KMS-11 (cell line): Measurements from ENCODE around the gene HIGD2B.
"Not testable (repeated sequence)": the region's sequence is repeated elsewhere in the genome, so short reads cannot be mapped to it uniquely, and the experiment has no call there.

Experiments used
- H2AFZ ChIP-seq: fragments of 200-600 bp; sonication (generic); 2 replicates; pipeline ENCODE4 v1.6.1; 2016; ENCODE audit warnings: antibody characterized with exemption, mixed run types, low read depth
- H3K27ac ChIP-seq: fragments of 200-600 bp; sonication (generic); 2 replicates; pipeline ENCODE4 v1.6.1; 2016; ENCODE audit warnings: mild to moderate bottlenecking, mixed run types
- H3K27me3 ChIP-seq: fragments of 200-600 bp; sonication (generic); 2 replicates; pipeline ENCODE4 v1.6.1; 2017; ENCODE audit warnings: mild to moderate bottlenecking, low read depth, mixed run types, moderate library complexity; ENCODE audit not compliant: insufficient read depth
- H3K36me3 ChIP-seq: fragments of 200-600 bp; sonication (generic); 2 replicates; pipeline ENCODE4 v1.6.1; 2017; ENCODE audit warnings: mild to moderate bottlenecking, mixed run types; ENCODE audit not compliant: insufficient read depth
- H3K4me1 ChIP-seq: fragments of 200-600 bp; sonication (generic); 2 replicates; pipeline ENCODE4 v1.6.1; 2016; ENCODE audit warnings: mild to moderate bottlenecking, low read depth, mixed run types; ENCODE audit not compliant: poor library complexity, severe bottlenecking
- H3K4me2 ChIP-seq: fragments of 200-600 bp; sonication (generic); 2 replicates; pipeline ENCODE4 v1.7.0; 2016; ENCODE audit warnings: mild to moderate bottlenecking, mixed run types
- H3K4me3 ChIP-seq: fragments of 200-600 bp; sonication (generic); IDR thresholded peaks from 2 replicates; pipeline ENCODE4 v1.6.1; 2017; ENCODE audit warnings: low read depth, low read length, mixed read lengths; ENCODE audit not compliant: insufficient read depth
- H3K79me2 ChIP-seq: fragments of 200-600 bp; sonication (generic); 2 replicates; pipeline ENCODE4 v1.6.1; 2016; ENCODE audit warnings: low read depth, mixed run types; ENCODE audit not compliant: insufficient read depth
- H3K9ac ChIP-seq: fragments of 200-600 bp; sonication (generic); 2 replicates; pipeline ENCODE4 v1.6.1; 2016; ENCODE audit warnings: mild to moderate bottlenecking, mixed run types
- H4K20me1 ChIP-seq: fragments of 200-600 bp; sonication (generic); 2 replicates; pipeline ENCODE4 v1.6.1; 2016; ENCODE audit warnings: mild to moderate bottlenecking, mixed run types; ENCODE audit not compliant: insufficient read depth
- TF ChIP-seq, protein P1 (sequence below): fragments of 200-600 bp; sonication (generic); conservative IDR thresholded peaks from 2 replicates; pipeline ENCODE4 v1.6.1; 2017; ENCODE audit warnings: low read depth, mild to moderate bottlenecking, antibody characterized with exemption, low read length, moderate library complexity, mixed read lengths

Gene HIGD2B

DNA sequence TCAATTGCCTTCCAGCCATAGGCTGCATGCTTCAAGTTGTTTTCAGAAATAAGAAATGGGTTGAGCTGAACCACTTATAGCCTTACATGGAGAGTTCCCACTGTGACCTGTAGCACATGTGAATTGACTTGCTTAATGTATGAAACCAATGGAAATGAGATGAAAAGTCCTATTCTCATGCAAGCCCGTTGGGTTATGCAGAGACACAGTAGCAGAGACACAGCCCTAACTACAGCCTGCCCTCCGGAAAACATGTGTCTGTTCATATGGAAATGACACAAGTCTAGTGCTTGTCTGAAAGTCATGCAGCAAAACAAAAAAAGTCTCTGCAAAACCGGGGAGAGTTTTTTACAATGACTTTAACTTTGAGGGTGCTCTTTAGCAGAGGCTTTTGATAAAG, 14.5 kb downstream of the HIGD2B start:
- no peaks in the 10 kb centered on the region for H4K20me1 ChIP-seq
- no peaks in the 10 kb centered on the region for H3K36me3 ChIP-seq
- no peak overlapping the region for H3K27ac ChIP-seq
- no peaks in the 10 kb centered on the region for H3K79me2 ChIP-seq
- H3K4me2 ChIP-seq = no peak overlapping the region; the same call in 1 of the 2 replicates
- TF ChIP-seq, protein P1, sequence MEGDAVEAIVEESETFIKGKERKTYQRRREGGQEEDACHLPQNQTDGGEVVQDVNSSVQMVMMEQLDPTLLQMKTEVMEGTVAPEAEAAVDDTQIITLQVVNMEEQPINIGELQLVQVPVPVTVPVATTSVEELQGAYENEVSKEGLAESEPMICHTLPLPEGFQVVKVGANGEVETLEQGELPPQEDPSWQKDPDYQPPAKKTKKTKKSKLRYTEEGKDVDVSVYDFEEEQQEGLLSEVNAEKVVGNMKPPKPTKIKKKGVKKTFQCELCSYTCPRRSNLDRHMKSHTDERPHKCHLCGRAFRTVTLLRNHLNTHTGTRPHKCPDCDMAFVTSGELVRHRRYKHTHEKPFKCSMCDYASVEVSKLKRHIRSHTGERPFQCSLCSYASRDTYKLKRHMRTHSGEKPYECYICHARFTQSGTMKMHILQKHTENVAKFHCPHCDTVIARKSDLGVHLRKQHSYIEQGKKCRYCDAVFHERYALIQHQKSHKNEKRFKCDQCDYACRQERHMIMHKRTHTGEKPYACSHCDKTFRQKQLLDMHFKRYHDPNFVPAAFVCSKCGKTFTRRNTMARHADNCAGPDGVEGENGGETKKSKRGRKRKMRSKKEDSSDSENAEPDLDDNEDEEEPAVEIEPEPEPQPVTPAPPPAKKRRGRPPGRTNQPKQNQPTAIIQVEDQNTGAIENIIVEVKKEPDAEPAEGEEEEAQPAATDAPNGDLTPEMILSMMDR = no peak
- peak overlapping the region; percentile 78; the same call in 1 of the 2 replicates for H2AFZ ChIP-seq
- H3K4me3 ChIP-seq = no peak overlapping the region
- H3K9ac ChIP-seq = no peak overlapping the region
- H3K27me3 ChIP-seq = no peaks in the 10 kb centered on the region
- peaks cover 5% of the 10 kb centered on the region for H3K4me1 ChIP-seq

DNA sequence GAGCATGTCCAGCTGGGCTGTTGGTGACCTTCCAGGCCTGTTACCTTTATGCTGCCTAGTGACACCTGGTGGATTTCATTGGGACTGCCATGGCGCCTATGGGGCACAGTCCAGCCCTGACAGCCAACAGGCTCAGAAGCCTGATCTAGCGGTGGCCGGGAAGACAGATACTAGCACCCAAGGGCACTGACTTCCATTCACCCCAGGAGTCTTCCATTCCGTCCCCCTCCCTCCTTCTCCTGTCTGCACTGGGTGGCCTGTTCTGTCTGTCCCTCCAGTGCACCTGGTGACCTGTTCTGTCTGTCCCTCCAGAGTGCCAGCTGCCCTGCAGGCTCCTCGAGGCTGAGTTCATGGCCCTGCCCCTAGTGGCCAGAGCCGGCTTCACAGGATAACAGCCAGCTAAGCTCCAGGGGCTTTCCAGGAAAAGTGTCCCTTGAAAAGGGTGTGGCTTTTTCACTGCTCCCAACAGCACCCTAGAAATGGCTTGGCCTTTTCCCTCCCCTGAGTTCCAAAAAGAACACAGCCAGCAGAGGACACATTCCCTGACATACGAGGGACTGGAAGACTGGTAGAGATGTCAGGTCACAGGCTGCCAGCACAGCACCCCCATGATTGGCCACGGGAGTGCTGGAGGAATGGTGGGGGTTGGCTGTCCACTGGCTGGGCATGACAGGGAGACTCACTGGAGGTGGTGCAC, 15.2 kb downstream of the HIGD2B start:
- not testable (repeated sequence) for H3K4me1 ChIP-seq, H3K27ac ChIP-seq, H3K27me3 ChIP-seq, H3K36me3 ChIP-seq, H3K9ac ChIP-seq, H3K79me2 ChIP-seq, H4K20me1 ChIP-seq, H3K4me3 ChIP-seq
- peak overlapping the region; percentile 78; the same call in 1 of the 2 replicates for H2AFZ ChIP-seq
- TF ChIP-seq, protein P1 = peak; percentile 81
- H3K4me2 ChIP-seq = peak overlapping the region; percentile 39

DNA sequence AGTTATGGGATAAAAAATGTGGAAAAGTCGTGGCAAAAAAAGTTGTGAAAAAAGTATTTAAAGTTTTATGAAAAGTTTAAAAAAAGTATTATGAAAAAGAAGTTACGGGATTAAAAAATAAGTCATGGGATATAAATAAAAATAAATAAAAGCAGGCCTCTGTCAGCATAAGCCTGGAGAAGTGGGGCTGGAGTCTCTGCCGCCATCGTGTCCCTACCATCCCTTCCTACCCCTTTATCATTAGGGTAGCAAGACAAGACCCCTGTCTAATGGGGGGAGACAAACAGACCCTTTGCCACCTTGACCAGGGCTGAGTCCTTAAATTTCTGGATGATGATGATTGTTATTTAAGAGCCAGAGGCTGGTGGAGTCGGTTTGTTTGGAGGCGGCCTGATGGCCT, 16.2 kb downstream of the HIGD2B start:
- H3K4me3 ChIP-seq, H3K36me3 ChIP-seq, H3K4me2 ChIP-seq, H3K4me1 ChIP-seq, H3K9ac ChIP-seq, H3K79me2 ChIP-seq, H3K27ac ChIP-seq, H2AFZ ChIP-seq, H4K20me1 ChIP-seq, H3K27me3 ChIP-seq: not testable (repeated sequence)

DNA sequence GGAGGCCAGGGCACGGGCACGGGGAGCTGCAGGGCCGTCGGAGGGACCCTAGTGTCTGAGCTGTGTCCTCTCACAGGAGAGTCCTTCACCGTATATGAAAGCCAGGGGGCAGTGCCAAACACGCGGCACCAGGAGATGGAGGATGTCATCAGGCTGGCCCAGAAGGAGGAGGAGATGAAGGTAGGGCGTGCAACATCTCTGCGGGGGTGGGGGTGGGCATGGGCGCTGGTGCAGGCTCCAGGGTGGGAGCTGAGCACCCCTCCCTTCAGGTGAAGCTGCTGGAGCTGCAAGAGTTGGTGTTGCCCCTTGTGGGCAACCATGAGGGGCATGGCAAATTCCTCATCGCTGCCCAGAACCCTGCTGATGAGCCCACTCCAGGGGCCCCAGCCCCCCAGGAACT, 20.3 kb downstream of the HIGD2B start:
- H3K36me3 ChIP-seq, H3K4me1 ChIP-seq, H3K9ac ChIP-seq, H3K79me2 ChIP-seq, H3K27me3 ChIP-seq, H4K20me1 ChIP-seq, H2AFZ ChIP-seq, H3K4me2 ChIP-seq, H3K27ac ChIP-seq, H3K4me3 ChIP-seq: not testable (repeated sequence)

DNA sequence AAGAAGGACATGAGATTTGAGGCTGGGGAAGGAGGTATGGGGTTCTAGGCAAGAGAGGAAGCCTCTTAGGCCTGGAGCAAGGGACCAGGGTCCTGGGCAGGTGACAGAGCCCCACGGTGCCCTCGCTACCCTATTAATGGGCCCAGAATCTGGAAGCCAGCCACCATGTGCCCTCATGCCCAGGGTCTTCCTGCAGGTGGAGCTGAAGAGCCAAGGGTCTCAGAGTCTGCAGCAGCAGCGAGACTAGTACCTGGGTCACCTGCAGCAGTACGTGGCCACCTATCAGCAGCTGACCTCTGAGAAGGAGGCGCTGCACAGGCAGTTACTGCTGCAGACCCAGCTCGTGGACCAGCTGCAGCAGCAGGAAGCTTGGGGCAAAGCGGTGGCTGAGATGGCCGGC, 22.1 kb downstream of the HIGD2B start:
- H3K79me2 ChIP-seq, H3K4me1 ChIP-seq, H3K27me3 ChIP-seq, H3K4me3 ChIP-seq, H3K36me3 ChIP-seq, H3K27ac ChIP-seq, H4K20me1 ChIP-seq, H2AFZ ChIP-seq, H3K9ac ChIP-seq, H3K4me2 ChIP-seq: not testable (repeated sequence)

DNA sequence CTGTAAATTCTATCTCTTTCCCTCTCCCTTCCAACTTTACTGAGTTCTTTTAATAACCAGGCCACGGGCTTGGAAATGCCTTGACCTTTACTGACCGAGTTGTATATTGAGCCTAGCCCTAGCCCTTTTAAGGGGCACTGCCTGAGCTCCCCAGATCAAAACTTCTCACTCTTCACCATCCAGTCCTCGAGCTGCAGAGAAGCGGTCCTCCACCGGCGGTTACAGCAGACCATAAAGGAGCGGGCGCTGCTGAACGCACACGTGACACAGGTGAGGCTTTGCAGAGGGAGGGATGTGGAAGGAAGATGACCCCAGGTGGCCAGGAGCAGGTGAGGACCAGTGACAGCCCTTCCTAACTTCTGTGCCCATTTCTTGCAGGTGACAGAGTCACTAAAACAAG, 24.9 kb downstream of the HIGD2B start:
- not testable (repeated sequence) for H3K4me2 ChIP-seq

DNA sequence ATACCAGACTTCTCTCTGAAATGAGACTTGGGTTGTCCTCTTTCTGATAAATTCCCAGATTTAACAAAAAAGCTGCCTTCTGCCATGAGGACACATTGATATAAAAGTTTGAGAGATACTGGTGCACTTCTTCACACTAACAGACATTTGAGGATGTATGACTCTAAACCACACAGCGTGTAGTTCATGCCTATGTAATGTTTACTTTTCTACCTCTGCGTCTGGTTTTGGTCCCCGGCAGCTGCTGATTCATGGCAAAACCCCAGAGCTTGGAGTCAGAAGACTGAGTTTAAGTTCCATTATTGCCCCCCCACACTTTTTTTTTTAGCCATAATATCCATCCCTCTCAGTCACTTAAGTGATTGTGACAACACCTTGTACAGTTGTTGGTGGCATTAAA, 30.0 kb downstream of the HIGD2B start:
- H3K4me1 ChIP-seq, H3K4me3 ChIP-seq, H3K4me2 ChIP-seq, H3K9ac ChIP-seq, H3K79me2 ChIP-seq, H3K36me3 ChIP-seq, H2AFZ ChIP-seq, H4K20me1 ChIP-seq, H3K27me3 ChIP-seq, H3K27ac ChIP-seq: not testable (repeated sequence)

More for the DNA sequence above, 24.9 kb downstream of the HIGD2B start:
- not testable (repeated sequence) for H3K27me3 ChIP-seq, H3K4me1 ChIP-seq, H4K20me1 ChIP-seq, H2AFZ ChIP-seq, H3K27ac ChIP-seq, H3K4me3 ChIP-seq, H3K36me3 ChIP-seq, H3K9ac ChIP-seq, H3K79me2 ChIP-seq

DNA sequence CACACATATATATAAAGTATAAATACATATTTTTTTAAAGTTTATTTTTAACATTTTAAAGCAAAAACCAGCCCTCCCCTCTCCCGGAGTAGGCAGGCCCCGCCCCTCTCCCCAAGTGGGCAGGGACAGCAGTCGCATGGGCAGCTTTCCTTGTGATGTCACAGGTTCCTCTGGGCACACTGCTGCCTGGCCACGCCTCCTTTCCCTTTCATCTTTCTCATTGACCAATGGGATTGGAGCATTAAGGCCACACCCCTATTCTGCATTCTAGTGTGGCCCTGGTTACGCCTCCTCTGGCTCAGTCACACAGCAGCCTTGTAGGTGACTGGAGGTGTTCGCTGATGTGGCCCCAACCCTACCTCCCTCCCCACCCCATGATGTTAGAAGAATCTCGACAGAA, 31.6 kb downstream of the HIGD2B start, which contains the start of gene GOLGA6B:
Gene GOLGA6B, plus strand, starts transcription at position 301 of the 400 bp plus-strand sequence. Its CDS starts 41 bp downstream, at position 342.
- H4K20me1 ChIP-seq = not testable (repeated sequence)

More for the DNA sequence above, 31.6 kb downstream of the HIGD2B start, which contains the start of gene GOLGA6B:
- not testable (repeated sequence) for H3K4me1 ChIP-seq, H3K4me3 ChIP-seq, H3K9ac ChIP-seq, H3K36me3 ChIP-seq, H3K4me2 ChIP-seq, H3K27ac ChIP-seq, H2AFZ ChIP-seq, H3K79me2 ChIP-seq, H3K27me3 ChIP-seq
